Breast epithelium (tissue), 3 donors: ENCODE results near the gene CCNC.

Experiments used
- POLR2A ChIP-seq: fragments of 450-650 bp; IDR thresholded peaks from one replicate; pipeline ENCODE4 v1.6.1; 2016; ENCODE audit warnings: antibody characterized with exemption, mild to moderate bottlenecking, moderate library complexity
- TF ChIP-seq, protein P1 (sequence below), 3 donors: fragments of 450-650 bp; IDR thresholded peaks; one replicate each; pipeline ENCODE4 v1.5.1; 2016 to 2017; ENCODE audit warnings: antibody characterized with exemption in 3 of 3, mild to moderate bottlenecking in 3 of 3, moderate library complexity in 3 of 3

DNA sequence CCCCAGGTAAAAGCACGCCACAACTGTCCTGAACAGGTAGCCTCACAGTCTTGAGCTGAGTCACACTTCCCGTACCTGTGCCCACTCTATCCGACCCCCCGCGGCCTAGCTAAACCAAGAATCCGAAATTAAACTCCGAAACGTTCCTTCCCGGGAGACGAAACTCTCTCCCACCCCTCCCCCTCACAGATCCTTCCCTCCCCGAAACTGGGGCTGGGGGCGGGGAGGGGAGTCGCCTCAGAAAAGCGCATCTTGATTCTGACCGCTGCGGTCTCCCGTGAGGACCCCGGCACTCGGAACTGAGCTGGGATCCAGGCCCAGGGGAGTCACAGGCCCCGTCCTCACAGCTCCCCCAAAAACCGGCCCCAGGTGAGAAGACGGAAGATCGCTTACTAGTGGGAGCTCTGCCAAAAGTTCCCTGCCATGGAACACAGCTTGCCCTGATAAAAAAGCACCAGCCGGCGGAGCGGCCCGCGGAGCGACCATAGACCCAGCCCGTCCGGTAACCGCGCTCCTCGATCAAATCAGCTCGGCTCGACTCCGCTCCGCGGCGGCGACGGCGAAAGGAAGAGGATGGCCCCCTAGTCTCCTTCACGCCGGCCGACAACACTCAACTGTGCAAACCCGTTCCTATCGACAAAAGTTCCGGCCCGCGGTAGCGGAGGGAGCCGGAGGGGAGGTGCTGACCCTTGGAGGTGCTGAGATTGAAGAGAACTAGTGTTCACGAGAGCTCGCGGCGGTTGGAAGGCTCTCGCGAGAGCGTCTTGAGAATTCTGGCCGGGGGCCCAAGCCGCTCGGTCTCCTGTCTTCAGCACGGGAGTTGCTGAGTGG, at the start of gene CCNC:
- TF ChIP-seq, protein P1, sequence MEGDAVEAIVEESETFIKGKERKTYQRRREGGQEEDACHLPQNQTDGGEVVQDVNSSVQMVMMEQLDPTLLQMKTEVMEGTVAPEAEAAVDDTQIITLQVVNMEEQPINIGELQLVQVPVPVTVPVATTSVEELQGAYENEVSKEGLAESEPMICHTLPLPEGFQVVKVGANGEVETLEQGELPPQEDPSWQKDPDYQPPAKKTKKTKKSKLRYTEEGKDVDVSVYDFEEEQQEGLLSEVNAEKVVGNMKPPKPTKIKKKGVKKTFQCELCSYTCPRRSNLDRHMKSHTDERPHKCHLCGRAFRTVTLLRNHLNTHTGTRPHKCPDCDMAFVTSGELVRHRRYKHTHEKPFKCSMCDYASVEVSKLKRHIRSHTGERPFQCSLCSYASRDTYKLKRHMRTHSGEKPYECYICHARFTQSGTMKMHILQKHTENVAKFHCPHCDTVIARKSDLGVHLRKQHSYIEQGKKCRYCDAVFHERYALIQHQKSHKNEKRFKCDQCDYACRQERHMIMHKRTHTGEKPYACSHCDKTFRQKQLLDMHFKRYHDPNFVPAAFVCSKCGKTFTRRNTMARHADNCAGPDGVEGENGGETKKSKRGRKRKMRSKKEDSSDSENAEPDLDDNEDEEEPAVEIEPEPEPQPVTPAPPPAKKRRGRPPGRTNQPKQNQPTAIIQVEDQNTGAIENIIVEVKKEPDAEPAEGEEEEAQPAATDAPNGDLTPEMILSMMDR (IDR thresholded peaks at IDR 0.05): no peak
- peak; percentile 56 for TF ChIP-seq POLR2A
